ENCODE measurements around the gene TRIM7.

TRIM7 gene

GRCh38 chr5:181204826-181205760, at the start of gene TRIM7:
Gene TRIM7, minus strand, starts transcription at chr5:181205196. Its CDS starts 86 bp downstream, at chr5:181205110.
- no peak for DNase-seq

- no peak for DNase-seq
Observed at GRCh38 chr5:181248277-181248676, 43.3 kb upstream of the TRIM7 start.

DNA sequence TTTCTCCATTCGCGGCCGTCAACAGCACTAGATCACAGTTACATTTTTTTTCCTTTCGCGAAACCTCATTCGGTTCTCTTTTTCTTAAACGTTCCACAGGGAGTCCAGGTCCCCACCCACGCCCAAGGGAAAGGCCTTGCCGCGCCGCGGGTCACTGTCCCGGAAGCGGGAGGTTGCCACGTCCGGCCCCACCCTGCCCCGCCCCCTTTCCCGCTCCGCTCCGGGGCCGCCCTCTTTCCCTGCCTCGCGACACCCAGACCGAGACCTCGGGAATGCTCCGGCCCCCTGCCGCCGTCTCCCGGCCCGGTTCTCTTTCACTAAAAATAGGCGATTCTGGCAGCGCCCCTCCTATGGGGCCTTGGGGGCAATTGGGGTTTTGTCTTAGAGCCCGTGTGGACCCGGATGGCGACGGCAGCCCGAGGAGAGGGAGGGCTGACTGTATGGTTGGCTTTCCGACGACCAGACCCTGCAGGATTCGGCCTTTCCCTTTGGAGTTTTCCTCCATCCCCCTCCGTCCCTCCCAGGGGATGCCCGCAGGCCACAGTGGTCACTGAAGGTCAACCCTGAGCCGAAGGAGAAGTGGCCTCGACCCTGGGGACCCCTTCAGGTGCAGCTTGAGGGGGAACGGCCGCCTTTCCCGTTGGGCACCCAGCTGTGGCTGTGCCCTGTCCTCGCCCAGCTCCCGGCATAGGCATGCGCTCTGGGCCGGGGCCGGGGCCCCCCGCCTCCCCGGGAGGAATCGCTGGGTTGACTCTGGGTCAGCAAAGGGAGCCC, 41.5 kb upstream of the TRIM7 start:
- no peak for DNase-seq

GRCh38 chr5:181245427-181246275, 40.7 kb upstream of the TRIM7 start:
- no peak for DNase-seq

DNA sequence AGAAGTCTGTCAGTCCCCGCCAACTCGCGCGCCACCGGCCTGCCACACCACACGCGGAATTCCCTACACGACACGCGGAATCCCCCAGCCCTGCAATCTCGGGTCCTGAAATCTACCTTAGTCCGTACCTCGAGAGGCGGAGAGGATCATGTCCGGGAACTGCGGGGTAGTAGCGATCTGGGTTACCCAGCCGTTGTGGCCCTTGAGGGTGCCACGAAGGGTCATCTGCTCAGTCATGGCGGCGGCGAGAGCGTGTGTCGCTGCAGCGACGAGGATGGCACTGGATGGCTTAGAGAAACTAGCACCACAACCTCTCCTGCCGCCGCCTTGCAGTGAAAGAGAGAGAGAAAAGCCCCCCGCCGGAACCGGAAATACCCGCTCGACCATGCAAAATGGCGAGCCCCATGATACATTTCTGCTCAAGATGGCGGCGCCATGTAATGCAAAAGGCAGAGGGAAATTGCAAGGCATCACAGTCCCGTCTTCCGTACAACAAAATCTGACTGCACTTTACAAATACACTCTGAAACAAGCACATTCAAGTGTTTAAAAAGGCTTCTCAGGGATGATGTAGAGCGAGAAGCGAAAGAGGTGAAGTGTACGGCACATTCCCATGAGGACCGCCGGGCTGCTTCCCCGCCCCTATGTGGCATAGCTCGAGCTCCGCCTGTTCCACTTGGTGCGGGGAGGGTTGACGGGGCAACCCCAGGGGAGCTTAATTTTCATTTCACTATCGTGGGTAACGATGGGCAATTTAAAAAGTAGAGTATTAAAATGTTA, 38.8 kb upstream of the TRIM7 start, which contains the start of gene RACK1:
RACK1 (minus strand) TSS at position 343 of the 780 bp plus-strand sequence; CDS start at position 237, 106 bp downstream.
- no peak for DNase-seq

GRCh38 chr5:181243018-181243563, 38.1 kb upstream of the TRIM7 start:
- DNase-seq = no peak

- no peak for DNase-seq
Observed at GRCh38 chr5:181242031-181242451, 37.0 kb upstream of the TRIM7 start.

DNA sequence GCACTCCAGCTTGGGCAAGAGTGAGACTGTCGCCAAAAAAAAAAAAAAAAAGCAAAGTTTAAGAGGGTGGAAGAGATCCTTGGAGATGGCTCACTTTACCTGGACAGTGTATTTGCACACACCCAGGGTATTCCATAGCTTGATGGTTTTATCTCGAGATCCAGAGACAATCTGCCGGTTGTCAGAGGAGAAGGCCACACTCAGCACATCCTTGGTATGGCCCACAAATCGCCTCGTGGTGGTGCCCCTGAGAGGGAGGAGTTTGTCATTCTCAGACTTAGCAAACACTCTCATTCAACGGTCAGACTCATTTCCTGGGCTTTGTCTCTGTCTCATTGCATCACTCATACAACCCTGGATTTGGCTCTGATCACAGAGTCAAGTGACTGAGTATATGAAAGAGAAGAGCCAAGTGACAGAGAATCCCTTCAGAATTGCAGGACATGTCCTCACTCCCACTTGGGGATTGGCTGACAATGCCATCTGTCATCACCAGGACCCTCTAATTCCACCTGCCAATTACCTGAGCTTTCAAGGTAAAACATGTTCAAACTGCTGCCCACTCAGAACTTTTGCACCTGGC, 36.5 kb upstream of the TRIM7 start:
- DNase-seq = no peak

- no peak for DNase-seq
Observed at GRCh38 chr5:181239062-181239663, 34.2 kb upstream of the TRIM7 start.

GRCh38 chr5:181237729-181238385, 32.9 kb upstream of the TRIM7 start:
- DNase-seq = no peak

- no peak for DNase-seq
Observed at GRCh38 chr5:181236954-181237641, 32.1 kb upstream of the TRIM7 start.

- DNase-seq = no peak
Observed at GRCh38 chr5:181236471-181236870, 31.5 kb upstream of the TRIM7 start.

DNA sequence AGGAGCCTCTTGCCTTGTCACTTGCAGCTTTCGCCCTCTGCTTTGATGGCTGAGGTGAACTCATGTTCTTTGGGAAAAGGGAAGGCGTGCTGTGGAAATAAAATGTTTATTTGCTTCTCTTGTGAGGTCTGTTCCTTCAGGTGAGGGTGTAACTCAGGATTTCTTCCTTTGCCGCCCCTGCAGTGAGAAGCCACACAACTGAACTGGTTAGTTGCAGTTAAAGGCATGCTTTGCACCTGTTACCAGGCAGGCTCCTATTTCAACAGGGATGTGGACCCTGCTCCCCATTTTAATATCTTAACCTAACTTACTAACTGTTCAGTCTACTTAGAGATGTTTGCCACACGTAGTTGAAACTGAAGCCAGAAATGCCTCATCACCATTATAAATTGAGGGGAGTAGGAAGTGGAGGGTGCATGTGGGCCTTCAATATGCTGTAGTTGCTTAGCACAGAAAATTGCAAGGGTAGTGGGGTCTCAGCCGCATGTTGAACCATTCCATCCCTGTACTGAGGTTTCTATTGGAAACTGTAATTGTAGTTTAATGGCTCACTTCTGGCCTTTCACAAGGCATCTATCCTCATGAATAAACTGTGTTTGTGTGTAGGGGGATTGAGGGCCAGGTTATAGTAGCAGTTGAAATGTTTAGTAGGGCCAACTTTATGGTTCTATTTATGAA, 30.8 kb upstream of the TRIM7 start:
- no peak for DNase-seq

GRCh38 chr5:181235323-181235688, 30.3 kb upstream of the TRIM7 start:
- no peak for DNase-seq

GRCh38 chr5:181234455-181235306, 29.7 kb upstream of the TRIM7 start:
- no peak for DNase-seq

- no peak for DNase-seq
Observed at GRCh38 chr5:181233801-181234454, 28.9 kb upstream of the TRIM7 start.

GRCh38 chr5:181233088-181233800, 28.2 kb upstream of the TRIM7 start:
- DNase-seq = no peak
